ENCODE data around the gene KBTBD12.

KBTBD12 gene

GRCh38 chr3:127985655-127986225 is 70.7 kb downstream of the KBTBD12 start:
- no peak for DNase-seq (ENCODE audit: low read depth in 2 of 2)

GRCh38 chr3:127986803-127987202 is 71.8 kb downstream of the KBTBD12 start:
- no peak for DNase-seq (ENCODE audit: low read depth in 2 of 2)

- DNase-seq (ENCODE audit: low read depth in 2 of 2): no peak
Measured at GRCh38 chr3:127987309-127987995, 72.4 kb downstream of the KBTBD12 start.

- no peak for DNase-seq (ENCODE audit: low read depth in 2 of 2)
Measured at GRCh38 chr3:127988770-127989557, 73.9 kb downstream of the KBTBD12 start.

- DNase-seq (ENCODE audit: low read depth in 2 of 2): no peak
Measured at GRCh38 chr3:127990051-127990450, 75.0 kb downstream of the KBTBD12 start.

GRCh38 chr3:127990461-127990860 is 75.4 kb downstream of the KBTBD12 start:
- DNase-seq (ENCODE audit: low read depth in 2 of 2): no peak

- no peak for DNase-seq (ENCODE audit: low read depth in 2 of 2)
Measured at GRCh38 chr3:127991251-127991650, 76.2 kb downstream of the KBTBD12 start.

- DNase-seq (ENCODE audit: low read depth in 2 of 2): no peak
Measured at GRCh38 chr3:127991681-127992080, 76.6 kb downstream of the KBTBD12 start.

GRCh38 chr3:127992127-127992526 is 77.1 kb downstream of the KBTBD12 start:
- DNase-seq (ENCODE audit: low read depth in 2 of 2): no peak

GRCh38 chr3:127994011-127994410 is 79.0 kb downstream of the KBTBD12 start:
- DNase-seq (ENCODE audit: low read depth in 2 of 2): no peak

GRCh38 chr3:127997016-127997415 is 82.0 kb downstream of the KBTBD12 start:
- DNase-seq (ENCODE audit: low read depth in 2 of 2): no peak

- DNase-seq (ENCODE audit: low read depth in 2 of 2): no peak
Measured at GRCh38 chr3:127997961-127998360, 82.9 kb downstream of the KBTBD12 start.

GRCh38 chr3:127998596-127998995 is 83.6 kb downstream of the KBTBD12 start:
- DNase-seq (ENCODE audit: low read depth in 2 of 2): no peak

- DNase-seq (ENCODE audit: low read depth in 2 of 2): no peak
Measured at GRCh38 chr3:127999509-128000106, 84.6 kb downstream of the KBTBD12 start.

- no peak for DNase-seq (ENCODE audit: low read depth in 2 of 2)
Measured at GRCh38 chr3:128001576-128001975, 86.5 kb downstream of the KBTBD12 start.

- no peak for DNase-seq (ENCODE audit: low read depth in 2 of 2)
Measured at GRCh38 chr3:128004661-128005060, 89.6 kb downstream of the KBTBD12 start.

- no peak for DNase-seq (ENCODE audit: low read depth in 2 of 2)
Measured at GRCh38 chr3:128006061-128007032, 91.3 kb downstream of the KBTBD12 start.

- DNase-seq (ENCODE audit: low read depth in 2 of 2): no peak
Measured at GRCh38 chr3:128007033-128007424, 92.0 kb downstream of the KBTBD12 start.

GRCh38 chr3:128009952-128010846 is 95.2 kb downstream of the KBTBD12 start:
- no peak for DNase-seq (ENCODE audit: low read depth in 2 of 2)

- DNase-seq (ENCODE audit: low read depth in 2 of 2): no peak
Measured at GRCh38 chr3:128011140-128011539, 96.1 kb downstream of the KBTBD12 start.

Data from stimulated activated CD4-positive, alpha-beta T cell treated with anti-CD3 and anti-CD28 coated beads, Interleukin-1b, Interleukin-23, amount 100 ng/mL, for 4 hours (primary cell).